K562 (cell line): ENCODE results near the gene TUT4. TPM values are rescaled to one million over a fixed set of nuclear protein-coding genes. Genes with fewer than 3 reads are reported as not detected.

Source experiments
- DPF2 ChIP-seq: fragments of 450-650 bp; IDR thresholded peaks from 2 replicates; pipeline ENCODE4 v1.6.1; 2016
- EHMT2 ChIP-seq: fragments of 450-650 bp; IDR thresholded peaks from 2 replicates; pipeline ENCODE4 v1.6.1; 2018; ENCODE audit warnings: antibody characterized with exemption
- FUS ChIP-seq: fragments of 200-400 bp; formaldehyde crosslinking; optimal IDR thresholded peaks from 2 replicates; pipeline ENCODE3; 2017; ENCODE audit warnings: low read depth, low read length
- GABPB2 ChIP-seq: fragments of 250-450 bp; sonication (Bioruptor Pico); conservative IDR thresholded peaks from 2 replicates; pipeline ENCODE4 v1.5.1; 2021; ENCODE audit warnings: mild to moderate bottlenecking
- HDAC2 ChIP-seq: fragments of 450-650 bp; IDR thresholded peaks from 2 replicates; pipeline ENCODE4 v1.6.1; 2016; ENCODE audit warnings: mild to moderate bottlenecking
- NCOA4 ChIP-seq: fragments of 450-650 bp; IDR thresholded peaks from 2 replicates; pipeline ENCODE4 v1.6.1; 2018; ENCODE audit warnings: mild to moderate bottlenecking; ENCODE audit not compliant: partially characterized antibody
- NR3C1 ChIP-seq: sonication (generic); formaldehyde crosslinking; IDR thresholded peaks from 2 replicates; pipeline ENCODE4 v1.8.1; 2022; ENCODE audit warnings: missing genetic modification reagents
- PHF20 ChIP-seq: fragments of 450-650 bp; IDR thresholded peaks from 2 replicates; pipeline ENCODE4 v1.6.1; 2018; ENCODE audit not compliant: partially characterized antibody
- RAD21 ChIP-seq, 2 experiments: fragments of 250-450 bp in 1 of 2; fragments of 450-650 bp in 1 of 2; sonication (Bioruptor Pico) in 1 of 2; formaldehyde crosslinking in 1 of 2; IDR thresholded peaks in 1 of 2; conservative IDR thresholded peaks in 1 of 2; 2 replicates each; pipeline versions ENCODE4 v1.4.0 to v1.8.0; 2020 to 2022; ENCODE audit warnings: mild to moderate bottlenecking in 2 of 2, moderate library complexity in 1 of 2
- SMARCA4 ChIP-seq: fragments of 450-650 bp; IDR thresholded peaks from 2 replicates; pipeline ENCODE4 v1.6.1; 2016
- ZNF766 ChIP-seq: fragments of 200-800 bp; sonication (Bioruptor generic); conservative IDR thresholded peaks from 2 replicates; pipeline ENCODE4 v1.6.1; 2016; ENCODE audit warnings: missing genetic modification characterization, missing compliant biosample characterization
- polyA plus RNA-seq, 8 experiments: library from polyadenylated mRNA; depleted of rRNA in 4 of 8; stranded (reverse) in 5 of 8; unstranded in 3 of 8; fragments of >200 nt; fragmentation: Nextera tagmentation in 2 of 8; fragmentation: Illumina TruSeq in 1 of 8; extraction: Ambion mirVana in 2 of 8; extraction: Trizol in 1 of 8; gene quantifications; 2 replicates each; pipeline versions ENCODE4 v1.2.1 to v1.2.3, GENCODE V29; 2011 to 2014; ENCODE audit warnings: inconsistent platforms in 1 of 8, missing spikeins in 1 of 8
- total RNA-seq, 7 experiments: library from RNA; depleted of rRNA in 6 of 7; stranded (reverse); fragments of >200 nt in 6 of 7; fragmentation: Illumina TruSeq in 2 of 7; extraction: Trizol in 2 of 7; gene quantifications; 2 replicates each; pipeline versions ENCODE4 v1.2.1 to v1.2.3, GENCODE V29; 2011 to 2021; ENCODE audit warnings: low replicate concordance in 1 of 7
- TF ChIP-seq, protein P1 (sequence below): IDR thresholded peaks from 2 replicates; pipeline ENCODE4 v1.6.1; 2014; ENCODE audit warnings: antibody characterized with exemption
- TF ChIP-seq, protein P2 (sequence below): fragments of 450-650 bp; IDR thresholded peaks from one replicate; pipeline ENCODE4 v1.6.1; 2018; ENCODE audit warnings: mild to moderate bottlenecking, moderate library complexity; ENCODE audit not compliant: partially characterized antibody
- TF ChIP-seq, protein P3 (sequence below): sonication (generic); formaldehyde crosslinking; IDR thresholded peaks from 2 replicates; pipeline ENCODE4 v1.4.0; 2020; ENCODE audit warnings: mild to moderate bottlenecking, missing genetic modification reagents
- TF ChIP-seq, protein P4 (sequence below), 3 experiments: IDR thresholded peaks in 2 of 3; conservative IDR thresholded peaks in 1 of 3; 2 replicates each; pipeline ENCODE4 v1.5.1; 2011 to 2012; ENCODE audit warnings: low read length in 3 of 3, mild to moderate bottlenecking in 3 of 3, control low read depth in 2 of 3, improper control_type of control experiment in 1 of 3, inconsistent platforms in 1 of 3, low read depth in 1 of 3, mixed read lengths in 1 of 3, moderate library complexity in 1 of 3; ENCODE audit not compliant: insufficient read depth in 2 of 3
- TF ChIP-seq, protein P5 (sequence below): fragments of 200-800 bp; sonication (Bioruptor generic); IDR thresholded peaks from 2 replicates; pipeline ENCODE4 v1.6.1; 2017; ENCODE audit warnings: missing genetic modification characterization, missing compliant biosample characterization
- TF ChIP-seq, protein P6 (sequence below): fragments of 250-450 bp; sonication (Bioruptor Pico); IDR thresholded peaks from 2 replicates; pipeline ENCODE4 v1.8.0; 2022; ENCODE audit warnings: inconsistent platforms

Gene TUT4
- total and polyA plus RNA-seq, 9 of the 15 experiments (the other 6 are each of a cell fraction or from before 2014, with no cell fraction given) = 15.8 to 53.5 (median 36.7) TPM

DNA sequence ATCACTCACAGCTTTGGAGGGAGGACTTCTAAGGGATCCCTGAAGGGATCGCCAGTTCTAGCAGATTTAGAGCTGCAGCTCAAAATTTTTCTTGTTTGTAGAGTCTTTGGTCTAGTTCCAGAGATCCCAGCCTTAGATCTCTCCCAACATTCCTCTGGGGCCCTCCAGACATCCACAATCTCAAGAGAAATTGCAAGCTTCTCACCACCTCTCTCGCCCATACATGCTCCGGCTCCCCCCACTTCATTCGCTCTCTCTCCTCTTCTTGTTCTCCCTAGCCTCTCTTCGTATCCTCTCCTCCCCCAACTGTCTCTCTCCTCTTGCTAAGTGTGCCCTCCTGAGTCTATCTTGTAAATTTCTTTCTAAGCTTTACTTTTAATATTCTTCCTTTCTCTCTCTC lies 15.1 kb upstream of the TUT4 start (continued):
- TF ChIP-seq, protein P1, sequence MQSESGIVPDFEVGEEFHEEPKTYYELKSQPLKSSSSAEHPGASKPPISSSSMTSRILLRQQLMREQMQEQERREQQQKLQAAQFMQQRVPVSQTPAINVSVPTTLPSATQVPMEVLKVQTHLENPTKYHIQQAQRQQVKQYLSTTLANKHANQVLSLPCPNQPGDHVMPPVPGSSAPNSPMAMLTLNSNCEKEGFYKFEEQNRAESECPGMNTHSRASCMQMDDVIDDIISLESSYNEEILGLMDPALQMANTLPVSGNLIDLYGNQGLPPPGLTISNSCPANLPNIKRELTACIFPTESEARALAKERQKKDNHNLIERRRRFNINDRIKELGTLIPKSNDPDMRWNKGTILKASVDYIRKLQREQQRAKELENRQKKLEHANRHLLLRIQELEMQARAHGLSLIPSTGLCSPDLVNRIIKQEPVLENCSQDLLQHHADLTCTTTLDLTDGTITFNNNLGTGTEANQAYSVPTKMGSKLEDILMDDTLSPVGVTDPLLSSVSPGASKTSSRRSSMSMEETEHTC = no peak
- TF ChIP-seq EHMT2 (no peak), NCOA4 (no peak), ZNF766 (CRISPR knock-in tag) (no peak), FUS (no peak), RAD21 (CRISPR knock-in tag; conservative IDR thresholded peaks at IDR 0.05 in 1 of 2, IDR thresholded peaks at IDR 0.05 in 1 of 2) (peak in 1 of 2 experiments; percentile 60; a peak in 2 of 4 replicates), GABPB2 (no peak), NR3C1 (no peak), SMARCA4 (0 out of 2 replicates have a peak, but pooled peaks have one; percentile 33), HDAC2 (no peak), DPF2 (peak; percentile 49; the same call in 1 of the 2 replicates), PHF20 (peak; percentile 10)
- TF ChIP-seq, protein P2, sequence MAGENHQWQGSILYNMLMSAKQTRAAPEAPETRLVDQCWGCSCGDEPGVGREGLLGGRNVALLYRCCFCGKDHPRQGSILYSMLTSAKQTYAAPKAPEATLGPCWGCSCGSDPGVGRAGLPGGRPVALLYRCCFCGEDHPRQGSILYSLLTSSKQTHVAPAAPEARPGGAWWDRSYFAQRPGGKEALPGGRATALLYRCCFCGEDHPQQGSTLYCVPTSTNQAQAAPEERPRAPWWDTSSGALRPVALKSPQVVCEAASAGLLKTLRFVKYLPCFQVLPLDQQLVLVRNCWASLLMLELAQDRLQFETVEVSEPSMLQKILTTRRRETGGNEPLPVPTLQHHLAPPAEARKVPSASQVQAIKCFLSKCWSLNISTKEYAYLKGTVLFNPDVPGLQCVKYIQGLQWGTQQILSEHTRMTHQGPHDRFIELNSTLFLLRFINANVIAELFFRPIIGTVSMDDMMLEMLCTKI = no peak
- TF ChIP-seq, protein P3, sequence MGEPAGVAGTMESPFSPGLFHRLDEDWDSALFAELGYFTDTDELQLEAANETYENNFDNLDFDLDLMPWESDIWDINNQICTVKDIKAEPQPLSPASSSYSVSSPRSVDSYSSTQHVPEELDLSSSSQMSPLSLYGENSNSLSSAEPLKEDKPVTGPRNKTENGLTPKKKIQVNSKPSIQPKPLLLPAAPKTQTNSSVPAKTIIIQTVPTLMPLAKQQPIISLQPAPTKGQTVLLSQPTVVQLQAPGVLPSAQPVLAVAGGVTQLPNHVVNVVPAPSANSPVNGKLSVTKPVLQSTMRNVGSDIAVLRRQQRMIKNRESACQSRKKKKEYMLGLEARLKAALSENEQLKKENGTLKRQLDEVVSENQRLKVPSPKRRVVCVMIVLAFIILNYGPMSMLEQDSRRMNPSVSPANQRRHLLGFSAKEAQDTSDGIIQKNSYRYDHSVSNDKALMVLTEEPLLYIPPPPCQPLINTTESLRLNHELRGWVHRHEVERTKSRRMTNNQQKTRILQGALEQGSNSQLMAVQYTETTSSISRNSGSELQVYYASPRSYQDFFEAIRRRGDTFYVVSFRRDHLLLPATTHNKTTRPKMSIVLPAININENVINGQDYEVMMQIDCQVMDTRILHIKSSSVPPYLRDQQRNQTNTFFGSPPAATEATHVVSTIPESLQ (CRISPR knock-in tag) = no peak
- TF ChIP-seq, protein P4, sequence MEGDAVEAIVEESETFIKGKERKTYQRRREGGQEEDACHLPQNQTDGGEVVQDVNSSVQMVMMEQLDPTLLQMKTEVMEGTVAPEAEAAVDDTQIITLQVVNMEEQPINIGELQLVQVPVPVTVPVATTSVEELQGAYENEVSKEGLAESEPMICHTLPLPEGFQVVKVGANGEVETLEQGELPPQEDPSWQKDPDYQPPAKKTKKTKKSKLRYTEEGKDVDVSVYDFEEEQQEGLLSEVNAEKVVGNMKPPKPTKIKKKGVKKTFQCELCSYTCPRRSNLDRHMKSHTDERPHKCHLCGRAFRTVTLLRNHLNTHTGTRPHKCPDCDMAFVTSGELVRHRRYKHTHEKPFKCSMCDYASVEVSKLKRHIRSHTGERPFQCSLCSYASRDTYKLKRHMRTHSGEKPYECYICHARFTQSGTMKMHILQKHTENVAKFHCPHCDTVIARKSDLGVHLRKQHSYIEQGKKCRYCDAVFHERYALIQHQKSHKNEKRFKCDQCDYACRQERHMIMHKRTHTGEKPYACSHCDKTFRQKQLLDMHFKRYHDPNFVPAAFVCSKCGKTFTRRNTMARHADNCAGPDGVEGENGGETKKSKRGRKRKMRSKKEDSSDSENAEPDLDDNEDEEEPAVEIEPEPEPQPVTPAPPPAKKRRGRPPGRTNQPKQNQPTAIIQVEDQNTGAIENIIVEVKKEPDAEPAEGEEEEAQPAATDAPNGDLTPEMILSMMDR (IDR thresholded peaks at IDR 0.05 in 2 of 3, conservative IDR thresholded peaks at IDR 0.05 in 1 of 3; ENCODE audit: insufficient read depth in 2 of 3, low read depth in 1 of 3, low read length in 3 of 3) = peak in 1 of 3 experiments; percentile 40; a peak in 1 of 6 replicates
- TF ChIP-seq, protein P5, sequence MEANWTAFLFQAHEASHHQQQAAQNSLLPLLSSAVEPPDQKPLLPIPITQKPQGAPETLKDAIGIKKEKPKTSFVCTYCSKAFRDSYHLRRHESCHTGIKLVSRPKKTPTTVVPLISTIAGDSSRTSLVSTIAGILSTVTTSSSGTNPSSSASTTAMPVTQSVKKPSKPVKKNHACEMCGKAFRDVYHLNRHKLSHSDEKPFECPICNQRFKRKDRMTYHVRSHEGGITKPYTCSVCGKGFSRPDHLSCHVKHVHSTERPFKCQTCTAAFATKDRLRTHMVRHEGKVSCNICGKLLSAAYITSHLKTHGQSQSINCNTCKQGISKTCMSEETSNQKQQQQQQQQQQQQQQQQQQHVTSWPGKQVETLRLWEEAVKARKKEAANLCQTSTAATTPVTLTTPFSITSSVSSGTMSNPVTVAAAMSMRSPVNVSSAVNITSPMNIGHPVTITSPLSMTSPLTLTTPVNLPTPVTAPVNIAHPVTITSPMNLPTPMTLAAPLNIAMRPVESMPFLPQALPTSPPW (CRISPR knock-in tag) = peak; percentile 60
- TF ChIP-seq, protein P6, sequence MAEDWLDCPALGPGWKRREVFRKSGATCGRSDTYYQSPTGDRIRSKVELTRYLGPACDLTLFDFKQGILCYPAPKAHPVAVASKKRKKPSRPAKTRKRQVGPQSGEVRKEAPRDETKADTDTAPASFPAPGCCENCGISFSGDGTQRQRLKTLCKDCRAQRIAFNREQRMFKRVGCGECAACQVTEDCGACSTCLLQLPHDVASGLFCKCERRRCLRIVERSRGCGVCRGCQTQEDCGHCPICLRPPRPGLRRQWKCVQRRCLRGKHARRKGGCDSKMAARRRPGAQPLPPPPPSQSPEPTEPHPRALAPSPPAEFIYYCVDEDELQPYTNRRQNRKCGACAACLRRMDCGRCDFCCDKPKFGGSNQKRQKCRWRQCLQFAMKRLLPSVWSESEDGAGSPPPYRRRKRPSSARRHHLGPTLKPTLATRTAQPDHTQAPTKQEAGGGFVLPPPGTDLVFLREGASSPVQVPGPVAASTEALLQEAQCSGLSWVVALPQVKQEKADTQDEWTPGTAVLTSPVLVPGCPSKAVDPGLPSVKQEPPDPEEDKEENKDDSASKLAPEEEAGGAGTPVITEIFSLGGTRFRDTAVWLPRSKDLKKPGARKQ (CRISPR knock-in tag) = no peak
